KMS-11 (cell line): ENCODE data around the gene VPS26B.

Source experiments
- H2AFZ ChIP-seq: fragments of 200-600 bp; sonication (generic); 2 replicates; pipeline ENCODE4 v1.6.1; 2016; ENCODE audit warnings: antibody characterized with exemption, mixed run types, low read depth
- H3K27ac ChIP-seq: fragments of 200-600 bp; sonication (generic); 2 replicates; pipeline ENCODE4 v1.6.1; 2016; ENCODE audit warnings: mild to moderate bottlenecking, mixed run types
- H3K27me3 ChIP-seq: fragments of 200-600 bp; sonication (generic); 2 replicates; pipeline ENCODE4 v1.6.1; 2017; ENCODE audit warnings: mild to moderate bottlenecking, low read depth, mixed run types, moderate library complexity; ENCODE audit not compliant: insufficient read depth
- H3K36me3 ChIP-seq: fragments of 200-600 bp; sonication (generic); 2 replicates; pipeline ENCODE4 v1.6.1; 2017; ENCODE audit warnings: mild to moderate bottlenecking, mixed run types; ENCODE audit not compliant: insufficient read depth
- H3K4me1 ChIP-seq: fragments of 200-600 bp; sonication (generic); 2 replicates; pipeline ENCODE4 v1.6.1; 2016; ENCODE audit warnings: mild to moderate bottlenecking, low read depth, mixed run types; ENCODE audit not compliant: poor library complexity, severe bottlenecking
- H3K4me2 ChIP-seq: fragments of 200-600 bp; sonication (generic); 2 replicates; pipeline ENCODE4 v1.7.0; 2016; ENCODE audit warnings: mild to moderate bottlenecking, mixed run types
- H3K4me3 ChIP-seq: fragments of 200-600 bp; sonication (generic); IDR thresholded peaks from 2 replicates; pipeline ENCODE4 v1.6.1; 2017; ENCODE audit warnings: low read depth, low read length, mixed read lengths; ENCODE audit not compliant: insufficient read depth
- H3K79me2 ChIP-seq: fragments of 200-600 bp; sonication (generic); 2 replicates; pipeline ENCODE4 v1.6.1; 2016; ENCODE audit warnings: low read depth, mixed run types; ENCODE audit not compliant: insufficient read depth
- H3K9ac ChIP-seq: fragments of 200-600 bp; sonication (generic); 2 replicates; pipeline ENCODE4 v1.6.1; 2016; ENCODE audit warnings: mild to moderate bottlenecking, mixed run types
- H4K20me1 ChIP-seq: fragments of 200-600 bp; sonication (generic); 2 replicates; pipeline ENCODE4 v1.6.1; 2016; ENCODE audit warnings: mild to moderate bottlenecking, mixed run types; ENCODE audit not compliant: insufficient read depth
- CTCF ChIP-seq: fragments of 200-600 bp; sonication (generic); conservative IDR thresholded peaks from 2 replicates; pipeline ENCODE4 v1.6.1; 2017; ENCODE audit warnings: low read depth, mild to moderate bottlenecking, antibody characterized with exemption, low read length, moderate library complexity, mixed read lengths

The VPS26B gene

GRCh38 chr11:134261626-134262488, 37.4 kb downstream of the VPS26B start:
- no peak overlapping the region for H3K4me3 ChIP-seq
- H3K4me2 ChIP-seq, result no peak overlapping the region
- TF ChIP-seq CTCF, result peak; percentile 64
- no peaks in the 10 kb centered on the region for H4K20me1 ChIP-seq
- H3K27ac ChIP-seq, result no peak overlapping the region
- H3K36me3 ChIP-seq, result no peaks in the 10 kb centered on the region
- no peak overlapping the region for H2AFZ ChIP-seq
- H3K27me3 ChIP-seq, result no peaks in the 10 kb centered on the region
- peaks cover 9% of the 10 kb centered on the region for H3K4me1 ChIP-seq
- no peak overlapping the region for H3K9ac ChIP-seq
- H3K79me2 ChIP-seq, result no peaks in the 10 kb centered on the region

- no peak overlapping the region for H3K9ac ChIP-seq
- H3K27ac ChIP-seq, result no peak overlapping the region
- no peak overlapping the region for H2AFZ ChIP-seq
- H3K4me3 ChIP-seq, result no peak overlapping the region
- H3K36me3 ChIP-seq, result no peaks in the 10 kb centered on the region
- peaks cover 13% of the 10 kb centered on the region for H3K4me1 ChIP-seq
- TF ChIP-seq CTCF, result no peak
- no peak overlapping the region for H3K4me2 ChIP-seq
- H3K27me3 ChIP-seq, result no peaks in the 10 kb centered on the region
- no peaks in the 10 kb centered on the region for H4K20me1 ChIP-seq
- no peaks in the 10 kb centered on the region for H3K79me2 ChIP-seq
Observed at GRCh38 chr11:134264966-134265764, 40.7 kb downstream of the VPS26B start.

- Histone ChIP-seq H3K27ac (no peak overlapping the region), H4K20me1 (no peaks in the 10 kb centered on the region), H3K4me2 (no peak overlapping the region), H3K9ac (no peak overlapping the region), H3K36me3 (no peaks in the 10 kb centered on the region), H3K4me1 (peaks cover 14% of the 10 kb centered on the region), H2AFZ (no peak overlapping the region), H3K79me2 (no peaks in the 10 kb centered on the region), H3K27me3 (no peaks in the 10 kb centered on the region), H3K4me3 (no peak overlapping the region)
- no peak for TF ChIP-seq CTCF
Observed at GRCh38 chr11:134266440-134266839, 42.0 kb downstream of the VPS26B start.

- H2AFZ ChIP-seq, result no peak overlapping the region
- H3K27ac ChIP-seq, result no peak overlapping the region
- no peak for TF ChIP-seq CTCF
- H3K36me3 ChIP-seq, result no peaks in the 10 kb centered on the region
- H3K4me1 ChIP-seq, result peaks cover 14% of the 10 kb centered on the region
- H4K20me1 ChIP-seq, result no peaks in the 10 kb centered on the region
- H3K4me3 ChIP-seq, result no peak overlapping the region
- no peak overlapping the region for H3K9ac ChIP-seq
- no peak overlapping the region for H3K4me2 ChIP-seq
- H3K27me3 ChIP-seq, result no peaks in the 10 kb centered on the region
- H3K79me2 ChIP-seq, result no peaks in the 10 kb centered on the region
Observed at GRCh38 chr11:134266841-134267251, 42.4 kb downstream of the VPS26B start.
